SU-DHL-6 (cell line): ENCODE data around the gene SRSF5.

Source experiments
- EZH2phosphoT487 ChIP-seq: fragments of 200-600 bp; sonication (generic), shearing (Covaris generic); conservative IDR thresholded peaks from 2 replicates; pipeline ENCODE4 v1.6.1; 2018; ENCODE audit warnings: mild to moderate bottlenecking, antibody characterized with exemption, low read length, moderate library complexity, mixed read lengths
- TF ChIP-seq, protein P1 (sequence below): fragments of 200-600 bp; sonication (generic); IDR thresholded peaks from one replicate; pipeline ENCODE4 v1.5.1; 2017; ENCODE audit warnings: antibody characterized with exemption, mild to moderate bottlenecking, low read length, moderate library complexity; ENCODE audit not compliant: insufficient read depth, poor library complexity, severe bottlenecking

GRCh38 chr14:69798339-69798735, 31.4 kb downstream of the SRSF5 start:
- TF ChIP-seq, protein P1, sequence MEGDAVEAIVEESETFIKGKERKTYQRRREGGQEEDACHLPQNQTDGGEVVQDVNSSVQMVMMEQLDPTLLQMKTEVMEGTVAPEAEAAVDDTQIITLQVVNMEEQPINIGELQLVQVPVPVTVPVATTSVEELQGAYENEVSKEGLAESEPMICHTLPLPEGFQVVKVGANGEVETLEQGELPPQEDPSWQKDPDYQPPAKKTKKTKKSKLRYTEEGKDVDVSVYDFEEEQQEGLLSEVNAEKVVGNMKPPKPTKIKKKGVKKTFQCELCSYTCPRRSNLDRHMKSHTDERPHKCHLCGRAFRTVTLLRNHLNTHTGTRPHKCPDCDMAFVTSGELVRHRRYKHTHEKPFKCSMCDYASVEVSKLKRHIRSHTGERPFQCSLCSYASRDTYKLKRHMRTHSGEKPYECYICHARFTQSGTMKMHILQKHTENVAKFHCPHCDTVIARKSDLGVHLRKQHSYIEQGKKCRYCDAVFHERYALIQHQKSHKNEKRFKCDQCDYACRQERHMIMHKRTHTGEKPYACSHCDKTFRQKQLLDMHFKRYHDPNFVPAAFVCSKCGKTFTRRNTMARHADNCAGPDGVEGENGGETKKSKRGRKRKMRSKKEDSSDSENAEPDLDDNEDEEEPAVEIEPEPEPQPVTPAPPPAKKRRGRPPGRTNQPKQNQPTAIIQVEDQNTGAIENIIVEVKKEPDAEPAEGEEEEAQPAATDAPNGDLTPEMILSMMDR, result no peak
- no peak for TF ChIP-seq EZH2phosphoT487
